Colon (tissue), 2 donors: ENCODE results near the gene CHPT1.
"Not testable (repeated sequence)": the region's sequence is repeated elsewhere in the genome, so short reads cannot be mapped to it uniquely, and the experiment has no call there.

ENCODE experiments used
- FAIRE-seq: peaks from 2 replicates; lab custom pipeline; 2012; peaks lifted over from hg19 to GRCh38; lab: Jason Lieb, UNC
- donor health status: control.
- donor health status: control.

The CHPT1 gene

GRCh38 chr12:101697197-101697929 is at the start of gene CHPT1:
CHPT1 (plus strand) TSS chr12:101697640; CDS start chr12:101697862, 222 bp downstream.
- FAIRE-seq: no peak

- FAIRE-seq: no peak
Measured at GRCh38 chr12:101647711-101648110, 49.7 kb upstream of the CHPT1 start.

DNA sequence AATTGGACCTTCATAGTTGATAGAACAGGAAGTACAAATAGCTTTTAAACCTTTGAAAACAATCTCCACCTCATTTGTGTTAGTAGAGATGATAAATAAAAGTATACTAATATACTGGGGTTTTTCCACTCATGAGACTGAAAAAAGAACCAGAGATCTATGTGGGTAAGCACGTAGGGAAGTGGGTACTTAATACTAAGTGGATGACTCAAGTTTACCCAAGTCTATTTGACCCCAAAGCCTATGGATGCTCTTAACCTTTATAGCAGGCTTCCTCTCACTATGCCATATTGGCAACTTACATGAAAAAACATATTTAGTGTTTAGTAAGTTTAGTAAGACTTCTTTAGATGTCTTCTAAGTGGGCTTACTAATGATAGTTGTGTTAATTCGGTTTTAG is 49.2 kb upstream of the CHPT1 start:
- no peak for FAIRE-seq

DNA sequence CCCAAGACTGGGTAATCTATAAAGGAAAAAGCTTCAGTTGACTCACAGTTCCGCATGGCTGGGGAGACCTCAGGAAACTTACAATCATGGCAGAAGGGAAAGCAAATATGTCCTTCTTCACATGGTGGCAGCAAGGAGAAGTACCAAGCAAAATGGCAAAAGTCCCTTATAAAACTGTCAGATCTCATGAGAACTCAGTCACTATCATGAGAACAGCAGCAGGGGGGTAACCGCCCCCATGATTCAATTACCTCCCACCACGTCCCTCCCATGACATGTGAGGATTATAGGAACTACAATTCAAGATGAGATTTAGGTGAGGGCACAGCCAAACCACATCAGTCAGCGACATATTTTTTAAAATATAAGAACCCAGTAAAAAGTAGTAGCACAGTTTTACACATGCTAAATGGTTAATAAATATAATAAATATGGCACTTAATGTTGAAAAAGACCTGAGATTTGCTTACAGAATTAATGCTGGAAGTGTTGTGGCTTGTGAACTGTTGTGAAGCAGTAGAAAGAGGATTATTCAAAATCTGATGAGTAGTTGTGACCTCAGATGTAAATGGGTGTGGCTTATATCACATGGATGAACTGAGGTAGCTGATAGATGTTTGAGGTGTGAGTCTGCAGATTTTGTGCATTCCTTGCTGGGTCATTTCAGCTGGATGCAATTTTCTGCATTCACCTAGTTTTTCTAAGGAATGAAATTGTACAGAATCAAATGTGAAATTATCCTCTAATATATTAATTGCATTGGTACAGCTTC is 46.9 kb upstream of the CHPT1 start:
- no peak for FAIRE-seq

GRCh38 chr12:101653030-101653429 is 44.4 kb upstream of the CHPT1 start:
- no peak for FAIRE-seq

DNA sequence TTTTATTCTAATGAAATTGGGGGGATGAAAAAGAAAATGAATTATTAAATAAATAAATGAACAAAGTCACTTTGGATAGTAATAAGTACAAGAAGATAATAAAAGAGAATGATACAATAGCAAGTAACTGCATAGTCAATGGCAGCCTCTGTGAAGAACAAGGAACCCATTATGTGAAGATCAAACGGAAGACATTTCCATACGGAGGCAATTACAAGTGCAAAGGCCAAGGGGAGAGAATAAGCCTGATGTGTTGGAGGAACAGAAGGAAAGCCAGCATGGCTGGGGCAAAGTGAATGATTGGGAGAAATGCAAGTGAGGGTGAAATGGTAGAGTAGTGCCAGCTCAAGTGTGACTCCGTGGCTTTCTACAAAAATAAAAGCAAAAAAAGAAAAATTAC is 43.9 kb upstream of the CHPT1 start:
- no peak for FAIRE-seq

DNA sequence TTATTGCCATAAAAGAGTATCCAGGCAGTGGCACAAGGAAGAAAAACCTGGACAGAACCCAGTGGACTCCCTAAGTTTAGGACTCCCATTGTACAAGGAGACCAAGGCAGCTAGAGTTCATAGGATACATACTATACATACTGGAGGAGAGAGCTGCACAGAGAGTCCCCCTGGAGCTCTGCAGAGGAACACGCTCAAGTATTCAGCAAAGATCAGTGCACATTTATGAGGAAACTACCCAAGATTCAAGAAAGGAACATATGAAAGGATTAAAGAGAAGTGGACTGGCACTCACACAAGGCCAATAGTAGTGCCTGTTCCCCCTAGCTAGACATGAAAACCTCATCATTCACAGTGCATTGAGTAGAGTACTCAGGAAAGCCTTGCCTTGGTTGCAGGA is 43.0 kb upstream of the CHPT1 start:
- no peak for FAIRE-seq

DNA sequence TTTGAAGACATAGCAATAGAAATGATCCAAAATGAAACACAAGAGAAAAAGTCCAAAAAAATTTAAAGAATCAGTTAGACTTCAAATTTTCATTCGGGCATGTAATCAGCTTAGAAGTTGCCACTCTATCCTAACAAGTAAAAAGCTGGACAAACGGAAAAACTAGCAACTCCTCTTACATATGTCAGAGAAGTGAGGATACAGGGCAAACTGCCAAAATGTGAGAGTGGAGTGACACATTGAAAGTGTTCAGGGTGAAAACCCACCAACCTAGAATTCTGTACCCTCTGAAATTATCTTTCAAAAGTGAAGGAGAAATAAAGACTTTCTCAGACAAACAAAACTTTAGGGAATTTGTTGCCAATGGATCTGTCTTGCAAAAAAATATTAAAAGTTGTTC is 42.0 kb upstream of the CHPT1 start:
- FAIRE-seq: no peak

GRCh38 chr12:101660662-101661061 is 36.8 kb upstream of the CHPT1 start:
- not testable (repeated sequence) for FAIRE-seq

GRCh38 chr12:101663298-101663697 is 34.1 kb upstream of the CHPT1 start:
- FAIRE-seq: no peak

- FAIRE-seq: no peak
Measured at GRCh38 chr12:101664992-101665391, 32.4 kb upstream of the CHPT1 start.

- FAIRE-seq: no peak
Measured at GRCh38 chr12:101666052-101666728, 31.2 kb upstream of the CHPT1 start.

GRCh38 chr12:101667591-101667990 is 29.8 kb upstream of the CHPT1 start:
- no peak for FAIRE-seq

- no peak for FAIRE-seq
Measured at GRCh38 chr12:101670007-101670671, 27.3 kb upstream of the CHPT1 start.

GRCh38 chr12:101671157-101671791 is 26.2 kb upstream of the CHPT1 start:
- FAIRE-seq: no peak

GRCh38 chr12:101671833-101672232 is 25.6 kb upstream of the CHPT1 start:
- no peak for FAIRE-seq

DNA sequence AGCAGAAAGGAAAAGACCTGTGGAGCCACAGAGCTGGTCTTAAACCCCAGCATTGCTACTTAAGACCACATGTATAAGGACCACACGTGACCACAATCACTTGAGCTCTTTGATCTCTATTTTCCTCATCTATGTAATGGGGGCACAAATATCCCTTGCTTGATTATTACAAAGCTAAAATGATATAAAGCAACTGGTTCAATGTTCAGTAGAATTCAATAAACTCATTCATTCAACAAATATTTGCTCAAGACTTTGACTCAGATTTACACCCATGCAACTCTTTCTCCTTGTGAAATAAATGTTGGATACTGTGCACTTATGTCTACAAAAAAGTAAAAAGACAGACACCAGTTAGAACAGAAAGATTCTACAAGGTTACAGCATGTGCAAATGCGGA is 21.9 kb upstream of the CHPT1 start:
- no peak for FAIRE-seq

GRCh38 chr12:101676497-101676896 is 20.9 kb upstream of the CHPT1 start:
- FAIRE-seq: not testable (repeated sequence)

GRCh38 chr12:101678081-101678480 is 19.4 kb upstream of the CHPT1 start:
- FAIRE-seq: no peak

- no peak for FAIRE-seq
Measured at GRCh38 chr12:101680240-101680639, 17.2 kb upstream of the CHPT1 start.

DNA sequence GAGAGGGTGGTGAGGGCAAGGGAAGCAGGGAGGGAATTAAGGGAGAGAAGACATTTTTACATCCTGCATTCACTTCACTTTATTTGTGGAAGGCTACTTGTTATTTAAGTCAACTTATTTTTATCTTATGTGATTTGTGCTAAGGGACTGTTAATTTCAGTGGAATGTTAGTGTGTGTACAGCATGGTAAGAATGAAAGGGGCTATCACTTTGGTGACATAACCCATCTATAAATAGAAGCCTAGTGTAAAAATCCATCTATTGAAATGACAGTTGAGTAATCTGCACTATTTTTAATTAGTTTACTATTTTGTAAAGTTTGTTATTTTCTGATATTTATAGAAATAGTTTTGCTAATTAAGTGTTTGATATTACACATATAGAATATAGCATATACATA is 16.8 kb upstream of the CHPT1 start:
- no peak for FAIRE-seq

- FAIRE-seq: not testable (repeated sequence)
Measured at GRCh38 chr12:101681627-101682026, 15.8 kb upstream of the CHPT1 start.
